ENCODE measurements around the gene HSBP1L1. TPM values are rescaled to one million over a fixed set of nuclear protein-coding genes. Genes with fewer than 3 reads are reported as not detected.

The HSBP1L1 gene
- total RNA-seq, 1 experiment from 2014 or later = 49.4 TPM

GRCh38 chr18:79974025-79974654 lies 9.7 kb downstream of the HSBP1L1 start:
- H3K27me3 Mint-ChIP-seq (ENCODE audit: insufficient read depth, unreplicated experiment) = no peaks in the 10 kb centered on the region
- H3K4me1 Mint-ChIP-seq (ENCODE audit: insufficient read depth, unreplicated experiment) = peaks cover 21% of the 10 kb centered on the region
- intact Hi-C loops (cut with micrococcal nuclease) = no loop called here
- H3K9me3 Mint-ChIP-seq (ENCODE audit: unreplicated experiment) = no peaks in the 10 kb centered on the region
- BruUV-seq (replicated peaks) = no TSS peak
- ChIA-PET POLR2A (interaction anchor here (0.7 kb wide), 1 partner anchor 14 kb away, joined by 3 read pairs; no protein-coding TSS in a partner anchor), CTCF (interaction anchor here (0.5 to 1.2 kb wide), 2 partner anchors 14 to 58 kb away, joined by 3 read pairs; no protein-coding TSS in a partner anchor)
- TF ChIP-seq CTCF (IDR thresholded peaks at IDR 0.05; ENCODE audit: unreplicated experiment) = no peak
- DNase-seq (ENCODE audit: unreplicated experiment) = no peak
- H3K36me3 Mint-ChIP-seq (ENCODE audit: insufficient read depth, unreplicated experiment) = peaks cover 51% of the 10 kb centered on the region
- no peak overlapping the region for H3K4me3 Mint-ChIP-seq (ENCODE audit: unreplicated experiment)
- H3K27ac Mint-ChIP-seq (ENCODE audit: low read depth, unreplicated experiment) = no peak overlapping the region

- intact Hi-C loops (cut with micrococcal nuclease) = no loop called here
- peaks cover 17% of the 10 kb centered on the region for H3K4me1 Mint-ChIP-seq (ENCODE audit: insufficient read depth, unreplicated experiment)
- no peaks in the 10 kb centered on the region for H3K9me3 Mint-ChIP-seq (ENCODE audit: unreplicated experiment)
- POLR2A ChIA-PET = interaction anchor here (0.7 to 2.8 kb wide), 3 partner anchors 13 to 59 kb away, joined by 3 to 27 read pairs (median 3); partner anchors contain the start of gene TXNL4A
- H3K36me3 Mint-ChIP-seq (ENCODE audit: insufficient read depth, unreplicated experiment) = peaks cover 51% of the 10 kb centered on the region
- H3K27ac Mint-ChIP-seq (ENCODE audit: low read depth, unreplicated experiment) = no peak overlapping the region
- H3K4me3 Mint-ChIP-seq (ENCODE audit: unreplicated experiment) = no peak overlapping the region
- DNase-seq (ENCODE audit: unreplicated experiment) = no peak
- no peak for TF ChIP-seq CTCF (IDR thresholded peaks at IDR 0.05; ENCODE audit: unreplicated experiment)
- H3K27me3 Mint-ChIP-seq (ENCODE audit: insufficient read depth, unreplicated experiment) = no peaks in the 10 kb centered on the region
- CTCF ChIA-PET = no interaction called here
- BruUV-seq (replicated peaks) = no TSS peak
Observed at GRCh38 chr18:79975043-79975442, 10.6 kb downstream of the HSBP1L1 start.

GRCh38 chr18:79975985-79976680 lies 11.7 kb downstream of the HSBP1L1 start:
- intact Hi-C loops (cut with micrococcal nuclease) = no loop called here
- Mint-ChIP-seq H3K36me3 (ENCODE audit: insufficient read depth, unreplicated experiment) (peaks cover 46% of the 10 kb centered on the region), H3K27me3 (ENCODE audit: insufficient read depth, unreplicated experiment) (no peaks in the 10 kb centered on the region), H3K4me1 (ENCODE audit: insufficient read depth, unreplicated experiment) (peaks cover 17% of the 10 kb centered on the region), H3K27ac (ENCODE audit: low read depth, unreplicated experiment) (no peak overlapping the region), H3K9me3 (ENCODE audit: unreplicated experiment) (no peaks in the 10 kb centered on the region), H3K4me3 (ENCODE audit: unreplicated experiment) (no peak overlapping the region)
- POLR2A ChIA-PET = interaction anchor here (0.6 to 2.8 kb wide), 7 partner anchors 12 to 150 kb away, joined by 3 to 27 read pairs (median 4); partner anchors contain the start of genes SLC66A2 and TXNL4A
- peak; percentile 65 for DNase-seq (ENCODE audit: unreplicated experiment)
- CTCF ChIA-PET = interaction anchor here (0.7 to 1.0 kb wide), 4 partner anchors 10 to 284 kb away, joined by 3 read pairs; no protein-coding TSS in a partner anchor
- TF ChIP-seq CTCF (IDR thresholded peaks at IDR 0.05; ENCODE audit: unreplicated experiment) = no peak
- no TSS peak for BruUV-seq (replicated peaks)

- no peak for DNase-seq (ENCODE audit: unreplicated experiment)
- TF ChIP-seq CTCF (IDR thresholded peaks at IDR 0.05; ENCODE audit: unreplicated experiment) = no peak
- H3K27me3 Mint-ChIP-seq (ENCODE audit: insufficient read depth, unreplicated experiment) = no peaks in the 10 kb centered on the region
- H3K4me1 Mint-ChIP-seq (ENCODE audit: insufficient read depth, unreplicated experiment) = peaks cover 21% of the 10 kb centered on the region
- H3K9me3 Mint-ChIP-seq (ENCODE audit: unreplicated experiment) = no peaks in the 10 kb centered on the region
- H3K4me3 Mint-ChIP-seq (ENCODE audit: unreplicated experiment) = no peak overlapping the region
- H3K36me3 Mint-ChIP-seq (ENCODE audit: insufficient read depth, unreplicated experiment) = peaks cover 31% of the 10 kb centered on the region
- BruUV-seq (replicated peaks) = no TSS peak
- ChIA-PET CTCF (no interaction called here), POLR2A (interaction anchor here (0.6 kb wide), 2 partner anchors 152 to 181 kb away, joined by 3 to 4 read pairs; no protein-coding TSS in a partner anchor)
- intact Hi-C loops (cut with micrococcal nuclease) = no loop called here
- no peak overlapping the region for H3K27ac Mint-ChIP-seq (ENCODE audit: low read depth, unreplicated experiment)
Observed at GRCh38 chr18:79979843-79980242, 15.4 kb downstream of the HSBP1L1 start.

All from MCF 10A (cell line).